ENCODE measurements around the gene NUP210.

NUP210 gene

GRCh38 chr3:13377021-13377420 lies 43.1 kb downstream of the NUP210 start:
- peaks cover 4% of the 10 kb centered on the region for H3K4me1 Mint-ChIP-seq
- no peak overlapping the region for H3K4me3 Mint-ChIP-seq
- no peak for TF ChIP-seq CTCF (IDR thresholded peaks at IDR 0.05; ENCODE audit: unreplicated experiment in 3 of 3)
- H3K36me3 Mint-ChIP-seq (ENCODE audit: low read depth), result peaks cover 6% of the 10 kb centered on the region
- peaks cover 8% of the 10 kb centered on the region for H3K27me3 Mint-ChIP-seq (ENCODE audit: low read depth)
- no peak overlapping the region for H3K27ac Mint-ChIP-seq
- no peaks in the 10 kb centered on the region for H3K9me3 Mint-ChIP-seq

GRCh38 chr3:13376091-13376490 lies 44.0 kb downstream of the NUP210 start:
- no peak for TF ChIP-seq CTCF (IDR thresholded peaks at IDR 0.05; ENCODE audit: unreplicated experiment in 3 of 3)
- H3K4me3 Mint-ChIP-seq, result no peak overlapping the region
- peaks cover 7% of the 10 kb centered on the region for H3K36me3 Mint-ChIP-seq (ENCODE audit: low read depth)
- peaks cover 5% of the 10 kb centered on the region for H3K4me1 Mint-ChIP-seq
- peaks cover 8% of the 10 kb centered on the region for H3K27me3 Mint-ChIP-seq (ENCODE audit: low read depth)
- no peak overlapping the region for H3K27ac Mint-ChIP-seq
- H3K9me3 Mint-ChIP-seq, result no peaks in the 10 kb centered on the region

- Mint-ChIP-seq H3K27me3 (ENCODE audit: low read depth) (peaks cover 8% of the 10 kb centered on the region), H3K9me3 (no peaks in the 10 kb centered on the region), H3K27ac (no peak overlapping the region), H3K4me3 (no peak overlapping the region), H3K4me1 (peaks cover 8% of the 10 kb centered on the region), H3K36me3 (ENCODE audit: low read depth) (peaks cover 9% of the 10 kb centered on the region)
- TF ChIP-seq CTCF (IDR thresholded peaks at IDR 0.05; ENCODE audit: unreplicated experiment in 3 of 3), result no peak
These were observed 44.7 kb downstream of the NUP210 start for GRCh38 chr3:13375464-13375863.

- Mint-ChIP-seq H3K4me1 (peaks cover 4% of the 10 kb centered on the region), H3K27me3 (ENCODE audit: low read depth) (peaks cover 4% of the 10 kb centered on the region), H3K36me3 (ENCODE audit: low read depth) (peaks cover 9% of the 10 kb centered on the region), H3K9me3 (no peaks in the 10 kb centered on the region), H3K4me3 (no peak overlapping the region), H3K27ac (no peak overlapping the region)
- TF ChIP-seq CTCF (IDR thresholded peaks at IDR 0.05; ENCODE audit: unreplicated experiment in 3 of 3), result no peak
These were observed 46.0 kb downstream of the NUP210 start for GRCh38 chr3:13373975-13374586.

GRCh38 chr3:13372656-13373055 lies 47.5 kb downstream of the NUP210 start:
- H3K4me3 Mint-ChIP-seq, result no peak overlapping the region
- H3K9me3 Mint-ChIP-seq, result no peaks in the 10 kb centered on the region
- TF ChIP-seq CTCF (IDR thresholded peaks at IDR 0.05; ENCODE audit: unreplicated experiment in 3 of 3), result no peak
- peaks cover 4% of the 10 kb centered on the region for H3K4me1 Mint-ChIP-seq
- peaks cover 8% of the 10 kb centered on the region for H3K36me3 Mint-ChIP-seq (ENCODE audit: low read depth)
- no peak overlapping the region for H3K27ac Mint-ChIP-seq
- no peaks in the 10 kb centered on the region for H3K27me3 Mint-ChIP-seq (ENCODE audit: low read depth)

GRCh38 chr3:13372126-13372525 lies 48.0 kb downstream of the NUP210 start:
- TF ChIP-seq CTCF (IDR thresholded peaks at IDR 0.05; ENCODE audit: unreplicated experiment in 3 of 3), result no peak
- H3K27me3 Mint-ChIP-seq (ENCODE audit: low read depth), result no peaks in the 10 kb centered on the region
- no peak overlapping the region for H3K4me3 Mint-ChIP-seq
- peaks cover 4% of the 10 kb centered on the region for H3K4me1 Mint-ChIP-seq
- no peak overlapping the region for H3K27ac Mint-ChIP-seq
- no peaks in the 10 kb centered on the region for H3K9me3 Mint-ChIP-seq
- H3K36me3 Mint-ChIP-seq (ENCODE audit: low read depth), result peaks cover 8% of the 10 kb centered on the region
